ENCODE measurements around the gene SPTLC2. TPM values are rescaled to one million over a fixed set of nuclear protein-coding genes. Genes with fewer than 3 reads are reported as not detected.

Gene SPTLC2
- total RNA-seq, 1 experiment from 2014 or later: 44.7 TPM

GRCh38 chr14:77610553-77610952, 5.9 kb downstream of the SPTLC2 start:
- Histone ChIP-seq H3K79me2 (ENCODE audit: insufficient read depth, low read length) (peaks cover 95% of the 10 kb centered on the region), H3K27ac (ENCODE audit: low read depth, low read length) (no peak overlapping the region), H3K4me2 (ENCODE audit: low read length) (no peak overlapping the region), H3K9me2 (ENCODE audit: insufficient read depth) (no peaks in the 10 kb centered on the region), H3K36me3 (ENCODE audit: control insufficient read depth in 1 of 2, insufficient read depth in 2 of 2, low read length in 2 of 2) (no peaks in the 10 kb centered on the region), H3K4me3 (replicated peaks in 1 of 2; ENCODE audit: low read depth in 1 of 2, low read length in 2 of 2) (no peak overlapping the region), H3K4me1 (ENCODE audit: control insufficient read depth in 1 of 2, insufficient read depth in 2 of 2, low read length in 2 of 2) (peaks cover 6 to 31% of the 10 kb centered on the region in 2 experiments), H2AFZ (ENCODE audit: low read depth, low read length, poor library complexity, severe bottlenecking) (no peak overlapping the region), H3K9me3 (ENCODE audit: control insufficient read depth in 1 of 2, insufficient read depth in 1 of 2, low read depth in 1 of 2, low read length in 2 of 2) (no peaks in the 10 kb centered on the region), H3K27me3 (ENCODE audit: insufficient read depth, low read length) (no peaks in the 10 kb centered on the region), H4K20me1 (ENCODE audit: insufficient read depth) (no peaks in the 10 kb centered on the region), H3K9ac (ENCODE audit: low read length) (no peak overlapping the region)
- intact Hi-C loops (cut with micrococcal nuclease): no loop called here
- no TSS peak for BruUV-seq (replicated peaks)
- ATAC-seq (no peak), DNase-seq (ENCODE audit: low read depth, low spot score) (no peak)
- CTCF ChIA-PET: no interaction called here
- RAD21 ChIA-PET (ENCODE audit: low non-redundant PET in 1 of 2, low total read pairs in 2 of 2, uncharacterized antibody in 2 of 2, unreplicated experiment in 2 of 2): no interaction called here
- no peak for TF ChIP-seq ELF1 (IDR thresholded peaks at IDR 0.05; ENCODE audit: borderline replicate concordance, low read depth)
- TF ChIP-seq REST (IDR thresholded peaks at IDR 0.05; ENCODE audit: low read depth): no peak
- no peak for TF ChIP-seq EGR1 (IDR thresholded peaks at IDR 0.05; ENCODE audit: low read depth)
- no peak for TF ChIP-seq CTCF (IDR thresholded peaks at IDR 0.05 in 2 of 3, conservative IDR thresholded peaks at IDR 0.05 in 1 of 3; ENCODE audit: borderline replicate concordance in 1 of 3, insufficient read depth in 1 of 3, low read depth in 2 of 3, low read length in 2 of 3)
- TF ChIP-seq SP1 (IDR thresholded peaks at IDR 0.05; ENCODE audit: low read depth): no peak
- no peak for TF ChIP-seq ZNF274 (IDR thresholded peaks at IDR 0.05; ENCODE audit: low read depth, low read length)
- no peak for TF ChIP-seq POLR2AphosphoS5 (IDR thresholded peaks at IDR 0.05; ENCODE audit: low read depth, low read length)
- TF ChIP-seq CEBPB (IDR thresholded peaks at IDR 0.05; ENCODE audit: low read depth): no peak
- POLR2A ChIA-PET: no interaction called here
